ENCODE results near the gene NFYC.

DNA sequence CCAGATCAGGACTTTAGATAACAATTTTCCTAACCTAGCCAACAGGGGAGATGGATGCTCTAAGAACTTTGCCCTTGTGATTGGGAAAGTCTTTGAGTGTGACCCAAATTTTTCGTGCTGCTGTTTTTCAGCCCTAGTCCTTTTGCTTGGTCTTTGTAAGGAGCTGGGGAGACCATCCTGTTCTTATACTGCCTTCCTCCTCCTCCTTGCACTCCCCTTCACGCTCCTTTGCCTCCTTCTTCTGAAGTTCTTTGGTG is 97.8 kb downstream of the NFYC start:
- TF ChIP-seq EZH2 (IDR thresholded peaks at IDR 0.05; ENCODE audit: borderline replicate concordance, low read length) (no peak), CTCF (conservative IDR thresholded peaks at IDR 0.05 in 1 of 2, IDR thresholded peaks at IDR 0.05 in 1 of 2; ENCODE audit: extremely low read depth in 1 of 2, insufficient read depth in 1 of 2, low read depth in 1 of 2, low read length in 2 of 2) (no peak)
